Activated naive CD4-positive, alpha-beta T cell treated with anti-CD3 and anti-CD28 coated beads, Interleukin-2, amount 50 U/mL, for 72 hours (primary cell): Measurements from ENCODE around the gene KCP. TPM values are rescaled to one million over a fixed set of nuclear protein-coding genes. Genes with fewer than 3 reads are reported as not detected.
A peak's percentile ranks its signal among the peaks of the same experiment; 100 is the strongest.

Experiments used
- ATAC-seq, 2 donors: fragments of 150-1000 bp; cut with Tn5 transposase; 2 replicates each; pipeline ENCODE4 v1.10.0; 2021; ENCODE audit warnings: mild to moderate bottlenecking in 2 of 2, moderate library complexity in 2 of 2
- DNase-seq, 2 donors: peaks; one replicate each; pipeline ENCODE4 v3.0.0; 2021 to 2022; ENCODE audit warnings: low spot score in 2 of 2
- H3K27ac Mint-ChIP-seq, 2 donors: one replicate each; pipeline ENCODE4 v1.8.0; 2022; ENCODE audit warnings: mild to moderate bottlenecking in 2 of 2, mixed read lengths in 2 of 2
- H3K36me3 Mint-ChIP-seq, 2 donors: one replicate each; pipeline ENCODE4 v1.8.0; 2022; ENCODE audit warnings: mixed read lengths in 2 of 2
- H3K9me3 Mint-ChIP-seq, 2 donors: one replicate each; pipeline ENCODE4 v1.8.0; 2022; ENCODE audit warnings: mixed read lengths in 2 of 2
- total RNA-seq, 2 donors: library from RNA; stranded (reverse); gene quantifications; one replicate each; pipeline ENCODE4 v1.2.3, GENCODE V29; 2022

The KCP gene
- total RNA-seq, 2 donors from 2014 or later, result 0.16 TPM

DNA sequence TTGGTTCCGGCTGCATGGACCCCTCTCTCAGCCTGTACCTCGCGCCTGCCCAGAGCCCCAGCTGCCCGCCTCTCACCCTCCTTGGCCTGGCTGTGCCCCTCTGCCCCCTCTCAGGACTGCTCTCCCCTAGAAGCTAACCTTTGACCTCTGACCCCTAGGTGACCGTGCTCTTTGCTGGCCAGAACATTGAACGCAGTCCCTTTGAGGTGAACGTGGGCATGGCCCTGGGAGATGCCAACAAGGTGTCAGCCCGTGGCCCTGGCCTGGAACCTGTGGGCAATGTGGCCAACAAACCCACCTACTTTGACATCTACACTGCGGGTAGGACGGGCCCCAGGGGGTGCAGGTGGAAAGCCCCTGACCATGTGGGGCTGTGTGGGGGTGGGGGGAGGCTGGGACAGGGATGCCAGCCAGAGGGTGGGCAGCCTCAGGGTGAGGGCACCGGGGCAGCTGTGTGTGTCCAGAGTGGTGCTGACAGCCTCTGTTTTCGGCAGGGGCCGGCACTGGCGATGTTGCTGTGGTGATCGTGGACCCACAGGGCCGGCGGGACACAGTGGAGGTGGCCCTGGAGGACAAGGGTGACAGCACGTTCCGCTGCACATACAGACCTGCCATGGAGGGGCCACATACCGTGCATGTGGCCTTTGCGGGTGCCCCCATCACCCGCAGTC, 72.3 kb downstream of the KCP start:
- DNase-seq (no peak), ATAC-seq (no peak)
- no peaks in the 10 kb centered on the region for H3K36me3 Mint-ChIP-seq
- no peaks in the 10 kb centered on the region for H3K9me3 Mint-ChIP-seq
- no peak overlapping the region for H3K27ac Mint-ChIP-seq

GRCh38 chr7:128837521-128837921, 73.0 kb downstream of the KCP start:
- Mint-ChIP-seq H3K9me3 (no peaks in the 10 kb centered on the region), H3K27ac (no peak overlapping the region), H3K36me3 (no peaks in the 10 kb centered on the region)
- DNase-seq (no peak), ATAC-seq (no peak)

DNA sequence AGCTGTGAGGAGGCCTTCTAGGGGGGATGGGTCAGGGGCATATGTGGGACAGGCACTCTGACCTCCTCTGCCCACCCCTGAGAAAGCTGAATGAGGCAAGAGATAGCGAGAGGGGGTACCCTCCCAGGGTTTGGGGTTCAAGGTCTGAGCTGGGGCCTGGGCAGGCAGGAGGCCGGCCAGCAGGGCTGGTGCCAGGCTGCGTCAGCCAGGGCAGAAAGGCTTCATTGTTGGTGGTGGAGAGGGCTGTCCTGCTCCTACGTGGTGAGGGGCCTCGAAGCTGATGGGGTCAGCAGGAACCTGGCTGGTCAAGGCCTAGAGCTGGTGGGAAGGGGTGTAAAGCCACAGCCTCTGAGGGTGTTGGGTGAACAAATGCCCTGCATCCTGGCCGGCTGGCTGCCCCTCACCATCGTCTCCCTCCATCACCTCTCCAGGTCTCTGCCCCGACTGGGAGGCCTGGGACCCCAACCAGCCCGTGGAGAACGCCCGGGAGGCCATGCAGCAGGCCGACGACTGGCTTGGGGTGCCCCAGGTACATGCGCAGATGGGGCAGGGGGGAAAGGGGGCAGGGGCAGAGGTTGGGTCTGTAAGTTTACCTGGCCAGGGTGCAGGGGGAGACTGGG, 73.7 kb downstream of the KCP start:
- Mint-ChIP-seq H3K27ac (no peak overlapping the region), H3K9me3 (no peaks in the 10 kb centered on the region), H3K36me3 (no peaks in the 10 kb centered on the region)
- ATAC-seq (no peak), DNase-seq (no peak)

DNA sequence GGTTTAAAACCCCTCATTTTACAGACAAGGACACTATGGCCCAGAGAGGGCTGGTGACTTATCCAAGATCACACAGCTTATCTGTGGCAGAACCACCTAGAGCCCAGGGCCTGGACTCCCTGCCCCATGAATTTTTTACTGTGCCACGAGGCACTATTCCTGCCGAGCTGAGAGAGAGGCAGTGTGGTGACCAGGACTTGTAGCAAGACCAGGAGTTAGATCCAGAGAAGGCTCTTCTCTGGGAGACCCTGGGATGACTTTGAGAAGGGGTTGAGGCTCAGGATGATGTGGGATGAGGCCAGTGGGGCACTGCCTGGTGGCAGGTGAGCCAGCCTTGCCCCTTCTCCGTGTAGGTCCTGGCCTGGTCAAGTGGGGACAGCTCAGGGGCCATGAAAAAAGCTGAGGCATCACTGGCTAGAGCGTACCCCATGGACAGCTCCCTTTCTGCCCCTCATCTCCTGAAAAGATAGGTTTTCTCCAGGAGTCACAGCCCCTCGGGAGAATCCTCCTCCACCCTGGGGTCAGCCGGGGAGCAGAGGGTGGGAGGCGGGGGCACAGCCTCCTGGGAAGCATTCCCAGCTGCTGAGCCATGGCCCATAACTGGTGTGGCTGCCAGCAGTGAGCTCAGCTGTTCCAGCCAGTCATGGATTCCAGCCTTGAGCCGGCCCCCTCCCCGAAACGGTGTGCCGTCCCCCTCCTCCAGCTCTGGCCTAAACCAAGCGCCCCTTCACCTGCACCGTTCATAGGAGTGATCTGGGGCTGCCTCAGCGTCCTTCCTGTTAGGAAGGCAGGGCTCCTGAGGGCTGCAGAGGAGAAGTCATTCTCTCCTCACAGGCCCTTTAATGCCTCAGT, 74.5 kb downstream of the KCP start:
- ATAC-seq, result no peak
- H3K9me3 Mint-ChIP-seq, result no peaks in the 10 kb centered on the region

DNA sequence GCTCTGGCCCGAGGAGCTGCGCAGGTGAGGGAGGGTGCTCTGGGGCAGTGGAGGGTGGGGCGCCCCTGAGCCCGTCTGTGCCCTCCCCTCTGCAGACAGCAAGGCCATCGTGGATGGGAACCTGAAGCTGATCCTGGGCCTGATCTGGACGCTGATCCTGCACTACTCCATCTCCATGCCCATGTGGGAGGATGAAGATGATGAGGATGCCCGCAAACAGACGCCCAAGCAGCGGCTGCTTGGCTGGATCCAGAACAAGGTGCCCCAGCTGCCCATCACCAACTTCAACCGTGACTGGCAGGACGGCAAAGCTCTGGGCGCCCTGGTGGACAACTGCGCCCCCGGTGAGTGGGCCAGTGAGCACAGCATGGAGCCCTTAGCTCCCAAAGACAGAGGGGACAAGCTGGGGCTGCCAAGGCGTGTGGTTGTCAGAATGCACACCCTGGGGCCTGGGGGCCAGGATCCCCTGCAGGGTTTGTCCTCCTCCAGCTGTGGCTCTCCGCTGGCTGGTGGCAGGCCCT, 75.2 kb downstream of the KCP start:
- Mint-ChIP-seq H3K27ac (no peak overlapping the region), H3K9me3 (no peaks in the 10 kb centered on the region), H3K36me3 (no peaks in the 10 kb centered on the region)
- DNase-seq, result no peak
- ATAC-seq, result no peak

More for the DNA sequence above, 74.5 kb downstream of the KCP start:
- no peaks in the 10 kb centered on the region for H3K36me3 Mint-ChIP-seq
- no peak overlapping the region for H3K27ac Mint-ChIP-seq
- DNase-seq, result no peak

DNA sequence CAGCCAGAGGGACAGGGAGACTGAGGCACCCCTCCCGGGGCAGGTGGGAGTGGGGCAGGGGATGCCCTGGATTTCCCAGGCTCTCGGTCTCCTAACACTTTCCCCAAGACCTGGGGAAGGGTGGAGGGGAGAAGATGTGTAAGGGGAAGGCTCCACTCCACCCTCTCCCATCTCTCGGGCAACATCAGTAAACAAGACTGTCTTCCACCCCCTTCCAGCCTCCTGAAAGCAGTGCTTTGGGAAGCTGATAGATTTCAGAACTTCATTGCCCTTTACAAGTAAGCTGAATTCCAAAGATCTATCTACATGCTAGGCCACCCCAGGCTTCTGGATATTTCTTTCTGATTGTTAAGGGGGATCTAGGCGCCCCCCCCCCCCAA, 76.6 kb downstream of the KCP start:
- ATAC-seq (no peak), DNase-seq (no peak)
- Mint-ChIP-seq H3K27ac (no peak overlapping the region), H3K9me3 (no peaks in the 10 kb centered on the region), H3K36me3 (no peaks in the 10 kb centered on the region)

- no peak for DNase-seq
- Mint-ChIP-seq H3K27ac (no peak overlapping the region), H3K36me3 (no peaks in the 10 kb centered on the region), H3K9me3 (no peaks in the 10 kb centered on the region)
- no peak for ATAC-seq
These were observed 77.2 kb downstream of the KCP start for GRCh38 chr7:128833148-128833945.

DNA sequence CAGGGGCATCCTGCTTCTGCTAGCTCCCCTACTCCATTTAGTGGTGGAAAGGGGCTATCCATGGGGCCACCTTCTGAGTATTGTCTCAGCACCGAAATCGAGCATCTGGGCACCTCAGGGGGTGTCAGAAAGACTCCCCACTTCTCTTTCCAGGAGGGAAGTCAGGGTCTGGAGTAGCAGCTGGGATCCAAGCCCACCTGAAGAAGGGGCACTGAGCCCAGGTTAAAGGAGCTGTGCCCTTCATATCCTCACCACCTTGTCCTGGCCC, 77.7 kb downstream of the KCP start:
- H3K36me3 Mint-ChIP-seq, result no peaks in the 10 kb centered on the region
- no peaks in the 10 kb centered on the region for H3K9me3 Mint-ChIP-seq
- ATAC-seq, result no peak
- DNase-seq, result no peak
- H3K27ac Mint-ChIP-seq, result no peak overlapping the region

GRCh38 chr7:128831994-128832879, 78.3 kb downstream of the KCP start:
- no peaks in the 10 kb centered on the region for H3K36me3 Mint-ChIP-seq
- H3K9me3 Mint-ChIP-seq, result no peaks in the 10 kb centered on the region
- ATAC-seq (no peak), DNase-seq (no peak)
- H3K27ac Mint-ChIP-seq, result no peak overlapping the region

DNA sequence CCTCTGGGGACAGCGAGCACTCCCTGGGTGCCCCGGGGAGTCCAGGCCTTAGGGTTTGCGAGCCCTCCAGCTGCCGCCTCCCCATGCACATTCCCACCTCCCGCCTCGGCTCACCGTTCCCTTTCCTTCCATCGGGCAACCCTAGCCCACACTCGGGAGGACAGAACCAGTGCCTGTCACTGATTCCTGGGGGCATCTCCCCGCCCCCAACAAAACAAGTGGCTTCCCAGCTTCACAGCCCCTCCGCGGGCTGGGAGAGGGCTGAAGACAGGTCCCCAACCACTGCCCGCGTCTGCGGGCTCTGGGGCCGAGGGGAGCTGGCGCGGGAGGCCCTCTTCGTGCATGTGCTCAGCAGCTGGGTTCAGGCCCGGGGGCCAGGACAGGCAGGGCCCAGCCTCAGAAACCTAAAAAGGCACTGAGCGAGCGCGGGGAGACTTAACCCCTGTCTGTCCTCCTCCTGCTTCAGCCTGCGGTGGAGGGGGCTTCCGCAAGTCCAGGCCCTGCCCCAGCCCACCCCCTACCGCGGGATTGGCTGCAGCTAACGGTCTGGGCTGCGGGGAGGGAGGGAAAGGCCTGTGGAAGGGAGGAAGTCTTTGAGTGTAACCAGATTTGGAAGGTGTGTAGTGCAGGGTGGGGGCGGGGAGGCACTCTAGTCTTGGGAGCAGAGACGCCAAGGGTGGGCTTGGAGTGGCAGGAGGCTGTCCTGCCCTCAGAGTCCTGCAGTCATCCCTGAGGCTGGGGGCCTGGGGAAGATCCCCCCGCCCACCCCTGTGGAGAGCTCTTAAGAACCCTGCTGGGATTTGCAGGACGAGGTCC, 79.1 kb downstream of the KCP start:
- H3K9me3 Mint-ChIP-seq, result no peaks in the 10 kb centered on the region
- ATAC-seq (peak in 1 of 2 donors; percentile 10), DNase-seq (no peak)
- no peak overlapping the region for H3K27ac Mint-ChIP-seq
- H3K36me3 Mint-ChIP-seq, result no peaks in the 10 kb centered on the region

- DNase-seq (peak in 1 of 2 donors; percentile 27), ATAC-seq (peak; percentile 48 to 50)
- Mint-ChIP-seq H3K36me3 (no peaks in the 10 kb centered on the region), H3K9me3 (no peaks in the 10 kb centered on the region), H3K27ac (no peak within 1 kb of the TSS)
These were observed 80.0 kb downstream of the KCP start, which contains the start of gene FLNC for GRCh38 chr7:128830231-128831177. Gene FLNC, plus strand, starts transcription at chr7:128830406. Its CDS starts 232 bp downstream, at chr7:128830638.

DNA sequence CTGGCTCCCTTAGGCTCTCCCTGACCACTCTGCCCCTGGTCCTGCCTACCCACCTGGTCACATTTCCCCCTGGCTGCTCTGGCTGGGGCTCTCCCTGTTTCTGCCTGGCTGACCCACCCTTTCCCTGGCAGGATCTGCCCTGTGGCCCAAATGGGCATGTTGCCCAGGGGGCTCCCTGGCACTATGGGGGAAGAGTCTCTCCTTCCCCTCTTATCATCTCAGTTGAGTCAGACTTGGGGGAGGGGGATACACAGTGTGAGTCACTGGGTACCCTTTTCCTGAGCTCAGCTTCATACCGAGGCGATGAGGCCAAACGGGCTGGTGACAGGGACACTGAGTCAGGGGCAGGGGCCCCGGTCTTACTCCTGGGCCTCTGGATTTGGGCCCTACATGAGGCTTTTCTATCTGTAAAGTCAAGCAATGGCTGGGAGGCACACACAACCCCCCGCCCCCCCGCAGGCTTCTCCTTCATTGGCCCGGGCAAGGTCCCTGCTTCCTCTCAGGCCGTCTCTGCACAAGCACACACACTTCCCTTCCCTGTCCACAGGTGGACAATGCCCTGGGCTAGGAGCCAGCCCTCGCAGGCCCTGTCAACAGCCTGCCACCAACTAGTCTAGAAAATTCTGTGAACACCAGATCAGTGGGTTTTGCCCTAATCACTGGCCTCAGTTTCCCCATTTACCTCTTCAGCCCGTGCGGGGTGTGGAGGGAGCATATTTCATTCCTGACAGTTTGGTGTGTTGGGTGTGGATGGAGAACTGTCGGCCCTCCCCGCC, 80.9 kb downstream of the KCP start:
- Mint-ChIP-seq H3K9me3 (no peaks in the 10 kb centered on the region), H3K36me3 (no peaks in the 10 kb centered on the region), H3K27ac (no peak overlapping the region)
- DNase-seq (no peak), ATAC-seq (no peak)

- H3K9me3 Mint-ChIP-seq, result no peaks in the 10 kb centered on the region
- no peak overlapping the region for H3K27ac Mint-ChIP-seq
- ATAC-seq, result no peak
- no peak for DNase-seq
- no peaks in the 10 kb centered on the region for H3K36me3 Mint-ChIP-seq
These were observed 82.4 kb downstream of the KCP start for GRCh38 chr7:128827971-128828711.
